Myocyte (in vitro differentiated cells): ENCODE measurements around the gene PIK3R6. TPM values are rescaled to one million over a fixed set of nuclear protein-coding genes. Genes with fewer than 3 reads are reported as not detected.

Experiments
- DNase-seq: peaks from one replicate; pipeline ENCODE4 v3.0.0-alpha.2; 2012; ENCODE audit warnings: low read depth
- total RNA-seq: library from RNA; depleted of rRNA; stranded (reverse); fragments of >200 nt; gene quantifications from 2 replicates; pipeline ENCODE4 v1.2.3, GENCODE V29; 2014

The PIK3R6 gene
- total RNA-seq, 1 donor from 2014 or later = not detected

DNA sequence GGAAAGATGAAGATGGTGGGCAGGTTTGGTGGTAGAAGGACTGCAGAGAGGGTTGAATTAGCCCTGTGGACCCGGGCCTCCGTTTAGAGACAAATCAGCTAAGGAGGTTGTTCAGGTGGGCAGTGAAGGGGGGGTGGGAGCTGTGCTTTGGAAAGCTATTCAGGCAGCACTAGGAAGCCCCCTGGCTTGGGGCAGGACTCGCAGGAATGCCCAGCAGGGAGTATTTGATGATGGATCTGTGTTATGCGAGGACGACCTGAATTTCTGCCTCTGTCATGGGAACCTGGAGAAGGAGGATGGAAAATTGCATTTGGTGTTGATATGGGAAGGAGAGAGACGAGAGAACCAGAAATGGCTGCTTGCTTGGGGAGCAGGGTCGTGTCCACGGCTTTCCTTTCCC lies 112.6 kb downstream of the PIK3R6 start:
- no peak for DNase-seq

DNA sequence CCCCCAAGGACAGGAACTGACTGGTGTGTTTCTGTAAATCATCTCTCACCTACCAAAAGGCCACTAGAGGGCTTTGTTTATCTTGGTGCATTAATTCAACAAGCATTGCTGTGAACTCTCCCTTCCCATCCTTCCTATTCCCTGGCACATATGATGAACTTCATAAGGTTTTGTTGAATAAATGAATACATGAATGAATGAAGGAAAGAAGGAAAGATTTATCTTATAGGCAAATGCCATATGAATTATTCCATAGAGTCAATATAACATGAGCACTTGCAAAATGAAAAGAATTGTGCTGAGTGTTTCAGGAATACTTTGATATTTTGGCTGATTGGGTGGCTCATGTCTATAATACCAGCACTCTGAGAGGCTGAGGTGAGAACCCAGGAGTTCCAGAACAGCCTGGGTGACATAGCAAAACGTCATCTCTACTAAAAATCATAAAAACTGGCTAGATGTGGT lies 113.5 kb downstream of the PIK3R6 start:
- DNase-seq = no peak

DNA sequence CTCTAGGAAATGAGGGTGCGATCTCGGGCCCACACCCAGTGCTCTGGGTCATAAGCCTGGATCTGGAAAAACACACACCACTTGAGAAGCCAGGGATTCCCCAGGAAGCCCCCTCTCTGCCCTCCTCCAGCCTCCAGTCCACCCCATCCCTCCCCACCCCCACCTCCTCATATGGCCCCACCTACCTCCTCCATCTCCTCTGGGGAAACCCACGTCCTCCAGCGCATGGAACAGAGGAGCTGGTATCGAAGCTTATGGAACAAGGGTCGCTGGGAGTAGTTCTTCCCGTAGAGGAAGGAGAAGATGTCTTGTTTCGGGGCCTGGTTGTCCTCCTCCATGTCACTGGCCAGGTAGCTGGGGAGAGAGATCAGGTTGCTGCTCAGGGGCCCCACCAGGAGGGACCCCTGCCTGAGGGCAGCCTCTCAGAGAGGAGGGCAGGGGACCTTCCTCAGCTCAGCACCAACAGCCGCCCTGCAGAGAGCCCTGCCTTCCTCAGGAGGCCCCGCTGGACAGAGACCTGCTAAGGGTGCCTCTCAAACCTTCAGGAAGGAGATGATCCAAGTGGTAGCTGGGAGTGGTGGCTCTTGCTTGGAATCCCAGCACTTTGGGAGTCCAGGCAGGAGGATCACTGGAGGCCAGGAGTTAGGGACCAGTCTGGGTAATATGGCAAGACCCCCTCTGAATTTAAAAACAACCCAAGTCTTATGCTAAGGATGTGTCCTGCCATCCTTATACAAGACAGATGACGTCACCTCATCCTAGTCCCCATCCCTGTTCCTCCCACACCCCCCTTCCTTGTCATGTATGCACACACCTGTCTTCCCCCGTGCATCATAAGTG lies 114.1 kb downstream of the PIK3R6 start:
- no peak for DNase-seq

Other genes starting within 250 kb of the PIK3R6 start
- 10.7 and 17.9 TPM in 2 replicates for gene MYH10, start 236.9 kb downstream of the PIK3R6 start, total RNA-seq
- not detected in 2 replicates for gene CCDC42, start 122.8 kb downstream of the PIK3R6 start, total RNA-seq
- not detected in 2 replicates for gene SPDYE4, start 109.1 kb downstream of the PIK3R6 start, total RNA-seq
- gene MFSD6L, start 68.3 kb downstream of the PIK3R6 start, total RNA-seq = not detected in 2 replicates
- gene PIK3R5, start 98.0 kb upstream of the PIK3R6 start, total RNA-seq = not detected in 2 replicates
- 0.73 and 1.2 TPM in 2 replicates for gene NTN1, start 153.8 kb upstream of the PIK3R6 start, total RNA-seq